ENCODE data around the gene PDIA5.

DNA sequence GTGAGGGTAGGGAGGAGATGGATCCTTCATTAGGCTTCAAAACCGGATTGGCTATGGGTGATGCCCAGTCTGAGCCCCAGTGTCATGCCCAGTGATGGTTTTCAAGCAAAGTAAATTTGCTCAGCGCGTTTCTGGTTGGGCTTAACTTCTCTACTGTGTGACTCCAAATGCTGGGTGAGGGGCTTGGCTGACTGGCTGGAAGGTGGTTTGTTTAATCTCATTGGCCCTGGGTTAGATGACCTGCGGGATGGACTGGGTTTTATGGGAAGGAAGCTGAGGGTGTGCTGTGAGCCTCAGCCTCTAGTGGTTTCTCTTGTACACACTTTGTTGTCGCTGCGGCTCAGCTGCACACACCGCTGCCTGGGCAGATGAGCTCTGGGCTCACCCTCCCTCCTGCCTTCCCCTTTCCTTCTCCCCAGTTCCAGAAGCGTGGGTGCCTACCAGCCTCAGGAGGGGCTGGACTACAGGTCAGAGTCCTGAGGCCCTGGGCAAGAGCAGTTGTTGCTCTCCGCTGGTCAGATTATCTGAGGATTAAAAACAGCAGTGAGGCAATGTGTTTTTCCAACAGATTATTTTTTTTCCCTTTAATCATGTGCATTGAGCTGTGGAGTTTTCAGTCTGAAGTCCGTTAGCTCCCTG, 18.6 kb downstream of the PDIA5 start:
- TF ChIP-seq, protein P1, sequence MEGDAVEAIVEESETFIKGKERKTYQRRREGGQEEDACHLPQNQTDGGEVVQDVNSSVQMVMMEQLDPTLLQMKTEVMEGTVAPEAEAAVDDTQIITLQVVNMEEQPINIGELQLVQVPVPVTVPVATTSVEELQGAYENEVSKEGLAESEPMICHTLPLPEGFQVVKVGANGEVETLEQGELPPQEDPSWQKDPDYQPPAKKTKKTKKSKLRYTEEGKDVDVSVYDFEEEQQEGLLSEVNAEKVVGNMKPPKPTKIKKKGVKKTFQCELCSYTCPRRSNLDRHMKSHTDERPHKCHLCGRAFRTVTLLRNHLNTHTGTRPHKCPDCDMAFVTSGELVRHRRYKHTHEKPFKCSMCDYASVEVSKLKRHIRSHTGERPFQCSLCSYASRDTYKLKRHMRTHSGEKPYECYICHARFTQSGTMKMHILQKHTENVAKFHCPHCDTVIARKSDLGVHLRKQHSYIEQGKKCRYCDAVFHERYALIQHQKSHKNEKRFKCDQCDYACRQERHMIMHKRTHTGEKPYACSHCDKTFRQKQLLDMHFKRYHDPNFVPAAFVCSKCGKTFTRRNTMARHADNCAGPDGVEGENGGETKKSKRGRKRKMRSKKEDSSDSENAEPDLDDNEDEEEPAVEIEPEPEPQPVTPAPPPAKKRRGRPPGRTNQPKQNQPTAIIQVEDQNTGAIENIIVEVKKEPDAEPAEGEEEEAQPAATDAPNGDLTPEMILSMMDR (conservative IDR thresholded peaks at IDR 0.05; ENCODE audit: low read length), result no peak
- TF ChIP-seq EZH2phosphoT487 (IDR thresholded peaks at IDR 0.05; ENCODE audit: borderline replicate concordance, low read depth, low read length), result no peak
